Natural killer cell treated with Interleukin-12 subunit alpha and Interleukin-12 subunit beta and Interleukin-15 and Interleukin-18, amount 100 ng/mL, for 72 hours (primary cell): Measurements from ENCODE around the gene GALNT15. TPM values are rescaled to one million over a fixed set of nuclear protein-coding genes. Genes with fewer than 3 reads are reported as not detected.

Experiments used
- total RNA-seq, 2 donors: library from RNA; stranded (reverse); gene quantifications; one replicate each; pipeline ENCODE4 v1.2.3, GENCODE V29; 2022

Gene GALNT15
- total RNA-seq, 2 donors from 2014 or later: not detected

Other genes starting within 250 kb of the GALNT15 start
- 10 to 100 TPM; 24.4 to 25.7 TPM for gene DPH3, start 90.3 kb downstream of the GALNT15 start, total RNA-seq
- 10 to 100 TPM; 16.0 to 31.4 TPM for gene OXNAD1, start 90.5 kb downstream of the GALNT15 start, total RNA-seq